ENCODE measurements around the gene AMOTL1.

DNA sequence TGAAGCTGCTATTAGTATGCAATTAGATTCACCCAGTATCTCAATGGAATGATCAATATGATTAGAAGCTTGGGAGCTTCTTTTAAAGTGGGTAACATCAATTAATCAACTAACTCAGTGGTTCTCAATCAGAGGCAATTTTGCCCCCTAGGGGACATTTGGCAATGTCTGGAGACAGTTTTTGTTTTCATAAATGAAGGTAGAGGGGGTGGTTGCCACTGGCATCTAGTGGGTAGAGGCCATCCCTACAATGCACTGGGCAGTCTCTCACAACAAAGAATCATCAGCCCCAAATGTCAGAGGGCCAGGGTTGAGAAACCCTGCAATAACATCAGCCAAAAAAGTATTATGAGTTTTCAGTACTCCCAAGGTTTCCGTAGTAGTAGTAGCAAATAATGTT is 5.9 kb upstream of the AMOTL1 start:
- TF ChIP-seq, protein P1, sequence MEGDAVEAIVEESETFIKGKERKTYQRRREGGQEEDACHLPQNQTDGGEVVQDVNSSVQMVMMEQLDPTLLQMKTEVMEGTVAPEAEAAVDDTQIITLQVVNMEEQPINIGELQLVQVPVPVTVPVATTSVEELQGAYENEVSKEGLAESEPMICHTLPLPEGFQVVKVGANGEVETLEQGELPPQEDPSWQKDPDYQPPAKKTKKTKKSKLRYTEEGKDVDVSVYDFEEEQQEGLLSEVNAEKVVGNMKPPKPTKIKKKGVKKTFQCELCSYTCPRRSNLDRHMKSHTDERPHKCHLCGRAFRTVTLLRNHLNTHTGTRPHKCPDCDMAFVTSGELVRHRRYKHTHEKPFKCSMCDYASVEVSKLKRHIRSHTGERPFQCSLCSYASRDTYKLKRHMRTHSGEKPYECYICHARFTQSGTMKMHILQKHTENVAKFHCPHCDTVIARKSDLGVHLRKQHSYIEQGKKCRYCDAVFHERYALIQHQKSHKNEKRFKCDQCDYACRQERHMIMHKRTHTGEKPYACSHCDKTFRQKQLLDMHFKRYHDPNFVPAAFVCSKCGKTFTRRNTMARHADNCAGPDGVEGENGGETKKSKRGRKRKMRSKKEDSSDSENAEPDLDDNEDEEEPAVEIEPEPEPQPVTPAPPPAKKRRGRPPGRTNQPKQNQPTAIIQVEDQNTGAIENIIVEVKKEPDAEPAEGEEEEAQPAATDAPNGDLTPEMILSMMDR (IDR thresholded peaks at IDR 0.05; ENCODE audit: borderline replicate concordance, extremely low read depth, low read length, poor library complexity, severe bottlenecking) = peak; percentile 26
- TF ChIP-seq EZH2 (IDR thresholded peaks at IDR 0.05; ENCODE audit: borderline replicate concordance, low read depth, low read length, severe bottlenecking) = no peak
